ENCODE measurements around the gene TTC39A.

TTC39A gene

DNA sequence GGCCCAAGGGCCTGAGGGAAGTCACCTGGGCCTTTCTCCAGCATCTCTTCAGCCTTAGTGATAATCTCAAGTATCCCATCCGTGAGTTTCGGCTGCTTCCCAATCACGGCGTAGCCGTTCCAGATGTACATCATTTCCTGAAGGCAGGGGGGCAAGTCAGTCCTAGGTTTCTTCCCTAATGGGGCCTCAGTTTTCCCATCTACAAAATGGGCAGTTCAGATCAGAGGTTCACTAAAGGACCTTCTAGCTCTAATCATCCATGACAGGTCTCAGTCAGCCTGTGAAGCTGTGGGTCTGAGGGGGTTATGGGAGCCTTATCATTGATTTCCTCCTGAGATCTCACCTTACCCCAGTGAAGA lies 39.9 kb downstream of the TTC39A start:
- Histone ChIP-seq H3K36me3 (peaks cover 21% of the 10 kb centered on the region), H3K27me3 (ENCODE audit: insufficient read depth, low read depth, severe bottlenecking) (no peaks in the 10 kb centered on the region), H3K9me3 (ENCODE audit: severe bottlenecking) (no peaks in the 10 kb centered on the region), H3K4me3 (ENCODE audit: low read depth, low read length) (no peak overlapping the region), H3K27ac (no peak overlapping the region)
- no peak for DNase-seq
- no peak for TF ChIP-seq CTCF (IDR thresholded peaks at IDR 0.05; ENCODE audit: low read depth, low read length)

DNA sequence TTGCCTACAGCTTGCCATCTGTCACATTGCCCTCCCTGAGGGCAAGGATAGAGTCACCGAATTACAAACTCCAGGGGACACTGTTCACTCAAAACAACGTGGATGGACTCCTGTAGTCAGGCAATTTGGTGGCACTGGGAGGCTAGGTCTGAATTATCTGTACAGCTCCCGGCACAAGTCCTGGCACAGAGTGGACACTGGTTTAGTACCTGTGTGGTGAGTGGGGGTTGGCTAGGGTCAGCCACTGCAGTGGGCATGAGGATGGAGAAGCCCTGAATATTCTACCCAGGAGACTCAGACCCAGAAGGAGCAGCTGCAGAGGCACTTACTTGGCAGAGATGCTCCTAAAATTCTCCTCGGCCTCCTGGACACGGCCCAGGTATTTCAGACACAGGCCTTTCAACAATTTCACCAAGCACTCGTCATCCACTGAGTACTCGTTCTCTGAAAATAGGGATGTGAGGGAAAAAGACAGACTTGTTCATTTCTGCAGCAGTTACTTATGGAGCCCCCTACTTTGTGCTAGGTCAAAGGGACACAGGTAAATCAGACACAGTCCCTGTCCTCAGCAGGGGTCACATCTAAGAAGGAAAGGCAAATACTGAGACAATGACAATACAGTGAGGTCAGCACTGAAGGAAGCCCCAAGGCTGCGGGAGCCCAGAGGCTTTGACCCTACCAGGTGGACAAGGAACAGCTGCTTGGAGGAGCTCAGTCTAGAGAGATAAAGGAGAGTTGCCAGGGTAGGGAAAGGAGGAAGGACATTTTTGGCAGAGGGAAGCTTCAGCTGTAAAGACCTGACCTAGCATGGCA lies 40.5 kb downstream of the TTC39A start:
- Histone ChIP-seq H3K27ac (no peak overlapping the region), H3K9me3 (ENCODE audit: severe bottlenecking) (no peaks in the 10 kb centered on the region), H3K36me3 (peaks cover 21% of the 10 kb centered on the region), H3K27me3 (ENCODE audit: insufficient read depth, low read depth, severe bottlenecking) (no peaks in the 10 kb centered on the region), H3K4me3 (ENCODE audit: low read depth, low read length) (no peak overlapping the region)
- TF ChIP-seq CTCF (IDR thresholded peaks at IDR 0.05; ENCODE audit: low read depth, low read length), result no peak
- DNase-seq, result no peak

- Histone ChIP-seq H3K9me3 (ENCODE audit: severe bottlenecking) (no peaks in the 10 kb centered on the region), H3K27ac (no peak overlapping the region), H3K27me3 (ENCODE audit: insufficient read depth, low read depth, severe bottlenecking) (no peaks in the 10 kb centered on the region), H3K4me3 (ENCODE audit: low read depth, low read length) (no peak overlapping the region), H3K36me3 (peaks cover 21% of the 10 kb centered on the region)
- TF ChIP-seq CTCF (IDR thresholded peaks at IDR 0.05; ENCODE audit: low read depth, low read length), result no peak
- DNase-seq, result no peak
Observed at GRCh38 chr1:51288578-51288977, 41.8 kb downstream of the TTC39A start.

DNA sequence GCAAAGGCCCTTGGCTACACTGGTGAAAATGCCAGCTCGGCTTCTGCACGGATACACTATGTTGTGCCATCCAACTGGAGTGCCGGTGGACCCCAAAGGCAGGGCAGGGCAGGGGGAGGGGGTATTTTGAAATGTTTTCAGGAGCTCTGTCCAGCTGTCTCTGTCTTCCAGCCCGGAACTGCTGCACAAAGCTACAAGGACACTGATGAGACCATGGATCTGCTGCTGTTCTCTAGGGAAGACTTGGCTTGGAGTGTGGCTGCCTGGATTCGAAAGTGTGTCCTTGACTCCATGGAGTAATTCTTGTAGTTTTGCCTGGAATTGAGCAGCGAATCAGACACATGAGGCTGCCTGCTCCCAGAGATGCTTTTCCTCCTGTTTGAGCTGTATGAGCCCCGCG lies 42.4 kb downstream of the TTC39A start:
- TF ChIP-seq CTCF (IDR thresholded peaks at IDR 0.05; ENCODE audit: low read depth, low read length), result no peak
- H3K27me3 ChIP-seq (ENCODE audit: insufficient read depth, low read depth, severe bottlenecking), result no peaks in the 10 kb centered on the region
- DNase-seq, result no peak
- H3K27ac ChIP-seq, result no peak overlapping the region
- H3K4me3 ChIP-seq (ENCODE audit: low read depth, low read length), result no peak overlapping the region
- H3K36me3 ChIP-seq, result peaks cover 21% of the 10 kb centered on the region
- no peaks in the 10 kb centered on the region for H3K9me3 ChIP-seq (ENCODE audit: severe bottlenecking)

DNA sequence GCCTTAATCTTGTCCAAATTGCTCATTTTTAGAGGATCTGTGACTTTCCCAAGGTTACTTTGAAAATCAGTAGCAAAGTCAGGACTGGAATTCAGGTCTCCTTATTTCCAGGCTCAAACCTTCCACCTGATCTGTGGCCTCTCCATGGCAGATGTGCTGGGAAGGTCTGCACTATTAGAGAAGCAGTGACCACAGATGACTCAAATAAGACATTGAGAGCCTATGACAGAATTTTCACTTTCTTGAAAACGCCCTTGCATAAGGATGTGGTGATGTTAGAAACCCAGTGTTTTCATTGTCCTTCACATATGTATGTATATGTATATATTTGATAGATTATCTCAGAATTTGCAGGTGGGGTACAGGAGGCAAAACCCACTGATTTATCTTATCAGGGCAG lies 45.3 kb downstream of the TTC39A start:
- H3K4me3 ChIP-seq (ENCODE audit: low read depth, low read length), result no peak overlapping the region
- no peak for TF ChIP-seq CTCF (IDR thresholded peaks at IDR 0.05; ENCODE audit: low read depth, low read length)

DNA sequence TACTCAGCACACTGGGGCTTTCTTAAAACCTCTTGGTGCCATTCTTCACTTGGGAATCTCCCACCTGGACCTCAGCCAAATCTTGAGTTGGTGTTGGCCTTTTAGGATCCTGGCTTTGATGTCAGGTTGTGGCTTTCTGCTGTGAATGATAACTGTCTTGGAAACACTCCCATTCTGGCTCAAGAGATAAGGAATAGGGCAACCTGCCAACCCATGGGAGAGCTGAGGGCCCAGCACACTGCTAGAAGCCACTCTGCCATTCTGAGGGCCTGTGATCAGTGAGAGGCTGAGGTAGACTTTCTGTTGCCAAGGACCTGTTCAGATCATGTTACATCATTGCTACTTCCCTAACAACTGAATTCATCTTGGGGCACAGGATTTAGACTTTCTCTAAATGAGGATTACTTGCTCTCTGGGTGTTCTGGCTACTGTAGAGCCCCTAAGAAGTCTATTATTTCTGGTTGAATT lies 45.8 kb downstream of the TTC39A start:
- H3K27me3 ChIP-seq (ENCODE audit: insufficient read depth, low read depth, severe bottlenecking), result no peaks in the 10 kb centered on the region
- H3K27ac ChIP-seq, result no peak overlapping the region
- H3K9me3 ChIP-seq (ENCODE audit: severe bottlenecking), result no peaks in the 10 kb centered on the region
- TF ChIP-seq CTCF (IDR thresholded peaks at IDR 0.05; ENCODE audit: low read depth, low read length), result no peak
- H3K36me3 ChIP-seq, result peaks cover 17% of the 10 kb centered on the region
- H3K4me3 ChIP-seq (ENCODE audit: low read depth, low read length), result no peak overlapping the region
- no peak for DNase-seq

More for the DNA sequence above, 45.3 kb downstream of the TTC39A start:
- Histone ChIP-seq H3K9me3 (ENCODE audit: severe bottlenecking) (no peaks in the 10 kb centered on the region), H3K36me3 (peaks cover 17% of the 10 kb centered on the region), H3K27ac (no peak overlapping the region), H3K27me3 (ENCODE audit: insufficient read depth, low read depth, severe bottlenecking) (no peaks in the 10 kb centered on the region)
- no peak for DNase-seq

All from WERI-Rb-1 (cell line).